Renal cortex interstitium (tissue), 11 donors: ENCODE results near the gene FCRLB. TPM values are rescaled to one million over a fixed set of nuclear protein-coding genes. Genes with fewer than 3 reads are reported as not detected.

Experiments
- DNase-seq, 11 donors: peaks; one replicate each; pipeline ENCODE4 v3.0.0-alpha.2; 2013; ENCODE audit warnings: low read depth in 9 of 11, low spot score in 4 of 11; ENCODE audit errors: extremely low read depth in 1 of 11
- polyA plus RNA-seq, 3 donors: library from polyadenylated mRNA; unstranded; fragments of 120-200 nt; gene quantifications; one replicate each; pipeline ENCODE4 v1.2.1, GENCODE V29; 2013; ENCODE audit not compliant: insufficient read length in 3 of 3

FCRLB gene
- polyA plus RNA-seq, 3 donors: 3.9 to 5.4 (median 5.4) TPM

DNA sequence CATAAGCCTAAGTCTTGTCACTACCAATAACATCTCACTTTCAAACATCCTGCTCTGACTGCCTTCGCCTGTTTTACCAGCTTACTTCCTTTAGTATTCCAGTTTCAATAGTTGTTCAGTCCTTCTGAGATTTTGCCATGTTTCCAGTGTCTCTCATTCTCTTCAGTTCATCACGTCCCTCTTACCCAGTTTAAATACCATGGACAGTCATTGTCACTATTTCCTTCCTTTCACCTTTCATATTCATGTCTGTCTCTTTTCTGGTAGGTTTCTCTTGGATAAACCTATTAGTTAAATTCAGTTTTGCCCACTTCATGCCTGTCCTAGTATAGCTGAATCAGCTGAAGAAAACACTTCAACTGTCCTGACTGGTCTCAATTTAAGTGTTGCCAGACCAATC, 50.6 kb downstream of the FCRLB start:
- DNase-seq: no peak

- DNase-seq: no peak
Measured at GRCh38 chr1:161772397-161772796, 51.1 kb downstream of the FCRLB start.

DNA sequence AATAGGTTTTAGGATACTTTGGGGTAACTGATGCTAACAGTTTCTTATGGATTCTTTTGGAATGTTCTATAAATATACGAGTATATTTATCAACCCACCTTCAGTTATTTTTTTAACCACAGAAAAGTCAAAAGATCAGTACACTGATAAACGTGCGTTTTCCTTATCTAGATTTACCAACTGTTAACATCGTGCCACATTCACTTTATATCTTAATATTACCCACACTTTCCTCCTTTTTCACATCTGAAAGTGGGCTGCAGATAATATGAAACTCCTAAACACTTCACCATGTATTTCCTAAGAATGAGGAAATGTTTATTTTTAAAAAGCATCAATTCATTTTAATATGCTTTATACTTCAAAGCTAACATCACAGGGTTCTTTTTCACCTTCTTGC, 52.4 kb downstream of the FCRLB start:
- DNase-seq: no peak

- DNase-seq: no peak
Measured at GRCh38 chr1:161777261-161777660, 55.9 kb downstream of the FCRLB start.

Other genes with a start within 250 kb of the FCRLB start
- 10 to 100 TPM in 1 of 3 donors, 1 to 10 TPM in 2; 6.3 to 12.4 (median 8.0) TPM for gene FCGR2A, start 216.1 kb upstream of the FCRLB start, polyA plus RNA-seq
- gene HSPA6, start 197.0 kb upstream of the FCRLB start, polyA plus RNA-seq: 1 to 10 TPM in 1 of 3 donors, under 1 TPM in 2; 0.20 to 1.3 (median 0.33) TPM
- gene FCGR3A, start 171.7 kb upstream of the FCRLB start, polyA plus RNA-seq: 1 to 10 TPM; 1.6 to 2.7 (median 2.6) TPM
- gene FCGR3B, start 90.4 kb upstream of the FCRLB start, polyA plus RNA-seq: 1 to 10 TPM in 1 of 3 donors, under 1 TPM in 2; 0.45 to 1.1 (median 0.64) TPM
- gene FCGR2B, start 58.4 kb upstream of the FCRLB start, polyA plus RNA-seq: under 1 TPM; 0.38 to 0.73 (median 0.56) TPM
- under 1 TPM; 0.20 to 0.45 (median 0.22) TPM for gene FCRLA, start 14.3 kb upstream of the FCRLB start, polyA plus RNA-seq
- 10 to 100 TPM; 37.0 to 47.9 (median 40.6) TPM for gene DUSP12, start 28.2 kb downstream of the FCRLB start, polyA plus RNA-seq
- 10 to 100 TPM; 29.8 to 33.8 (median 30.1) TPM for gene ATF6, start 44.8 kb downstream of the FCRLB start, polyA plus RNA-seq